HT-29 (cell line): ENCODE measurements around the gene BCKDHB. TPM values are rescaled to one million over a fixed set of nuclear protein-coding genes. Genes with fewer than 3 reads are reported as not detected.

Source experiments
- DNase-seq: peaks from one replicate; pipeline ENCODE4 v3.0.0-alpha.2; 2015; ENCODE audit warnings: low spot score
- total RNA-seq: library from RNA; depleted of rRNA; stranded (reverse); fragments of >200 nt; shearing (Covaris generic); gene quantifications from 2 replicates; pipeline ENCODE4 v1.2.3, GENCODE V29; 2014

BCKDHB gene
- total RNA-seq, 1 experiment from 2014 or later = 25.0 TPM

GRCh38 chr6:80148220-80148619 is 41.7 kb downstream of the BCKDHB start:
- DNase-seq = no peak

- no peak for DNase-seq
Measured at GRCh38 chr6:80151635-80152034, 45.2 kb downstream of the BCKDHB start.

- no peak for DNase-seq
Measured at GRCh38 chr6:80154160-80154559, 47.7 kb downstream of the BCKDHB start.

- no peak for DNase-seq
Measured at GRCh38 chr6:80156221-80156620, 49.8 kb downstream of the BCKDHB start.

GRCh38 chr6:80158478-80158989 is 52.1 kb downstream of the BCKDHB start:
- no peak for DNase-seq

- DNase-seq = no peak
Measured at GRCh38 chr6:80161434-80161833, 55.0 kb downstream of the BCKDHB start.

- DNase-seq = peak; percentile 48
Measured at GRCh38 chr6:80163754-80164187, 57.3 kb downstream of the BCKDHB start.

GRCh38 chr6:80165143-80165542 is 58.7 kb downstream of the BCKDHB start:
- DNase-seq = no peak

- DNase-seq = no peak
Measured at GRCh38 chr6:80165819-80166218, 59.3 kb downstream of the BCKDHB start.

- no peak for DNase-seq
Measured at GRCh38 chr6:80170433-80170832, 64.0 kb downstream of the BCKDHB start.

- no peak for DNase-seq
Measured at GRCh38 chr6:80173411-80173810, 66.9 kb downstream of the BCKDHB start.

- DNase-seq = no peak
Measured at GRCh38 chr6:80174900-80175572, 68.6 kb downstream of the BCKDHB start.

GRCh38 chr6:80179695-80180094 is 73.2 kb downstream of the BCKDHB start:
- no peak for DNase-seq

- DNase-seq = peak; percentile 31
Measured at GRCh38 chr6:80181352-80182081, 75.0 kb downstream of the BCKDHB start.

- DNase-seq = peak; percentile 23
Measured at GRCh38 chr6:80182308-80182707, 75.8 kb downstream of the BCKDHB start.

GRCh38 chr6:80183019-80183795 is 76.7 kb downstream of the BCKDHB start:
- DNase-seq = no peak

- no peak for DNase-seq
Measured at GRCh38 chr6:80185492-80185891, 79.0 kb downstream of the BCKDHB start.

- DNase-seq = no peak
Measured at GRCh38 chr6:80186082-80186481, 79.6 kb downstream of the BCKDHB start.

GRCh38 chr6:80196906-80197305 is 90.4 kb downstream of the BCKDHB start:
- DNase-seq = no peak

- peak; percentile 42 for DNase-seq
Measured at GRCh38 chr6:80197474-80197873, 91.0 kb downstream of the BCKDHB start.

- no peak for DNase-seq
Measured at GRCh38 chr6:80197986-80198385, 91.5 kb downstream of the BCKDHB start.

- no peak for DNase-seq
Measured at GRCh38 chr6:80203283-80203682, 96.8 kb downstream of the BCKDHB start.
